Stimulated activated CD4-positive, alpha-beta T cell treated with anti-CD3 and anti-CD28 coated beads, TNF-alpha, amount 100 ng/mL, for 1 hour (primary cell): Measurements from ENCODE around the gene MAGI1.

Experiments used
- DNase-seq, 3 donors: peaks; one replicate each; pipeline ENCODE4 v3.0.0-alpha.2; 2020; ENCODE audit warnings: low read depth in 3 of 3, low spot score in 1 of 3

MAGI1 gene

DNA sequence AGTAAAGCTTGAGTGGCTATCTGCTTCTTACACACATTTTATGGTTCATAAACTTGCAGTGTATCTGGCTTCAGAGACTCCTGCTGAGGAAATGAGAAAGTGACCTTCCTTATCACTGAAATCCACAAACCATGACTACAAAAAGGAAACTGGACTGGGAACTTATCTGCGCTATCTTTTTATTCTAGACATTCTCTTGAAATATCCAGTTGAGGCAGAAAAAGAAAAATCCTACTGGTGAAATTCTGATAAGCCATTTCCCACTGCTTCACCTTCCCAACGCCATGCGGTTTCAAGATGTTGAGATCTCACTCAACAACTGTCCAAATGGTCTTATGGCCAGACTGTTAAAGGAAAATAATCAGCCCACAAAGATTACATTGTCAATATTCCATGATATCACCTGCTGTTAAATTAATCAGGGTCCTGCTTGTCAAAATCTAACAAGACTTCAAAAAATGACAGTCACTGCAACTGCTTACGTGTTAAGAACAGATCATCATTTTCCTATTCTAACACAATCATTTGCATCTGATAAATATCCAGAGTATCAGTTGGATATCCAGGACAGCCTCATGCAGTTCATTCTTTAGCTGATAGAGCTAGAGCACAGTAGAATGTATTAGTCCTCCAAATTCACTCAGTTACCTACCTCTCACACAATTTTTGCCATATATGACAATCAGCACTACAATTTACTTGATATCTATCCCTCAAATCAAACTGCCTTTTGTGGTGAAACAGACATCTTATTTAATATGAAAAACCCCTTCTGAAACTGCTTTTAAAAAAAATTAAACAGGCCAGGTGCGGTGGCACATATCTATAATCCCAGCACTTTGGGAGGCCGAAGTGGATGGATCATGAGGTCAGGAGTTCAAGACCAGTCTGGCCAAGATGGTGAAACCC lies 538.1 kb downstream of the MAGI1 start:
- DNase-seq = no peak

DNA sequence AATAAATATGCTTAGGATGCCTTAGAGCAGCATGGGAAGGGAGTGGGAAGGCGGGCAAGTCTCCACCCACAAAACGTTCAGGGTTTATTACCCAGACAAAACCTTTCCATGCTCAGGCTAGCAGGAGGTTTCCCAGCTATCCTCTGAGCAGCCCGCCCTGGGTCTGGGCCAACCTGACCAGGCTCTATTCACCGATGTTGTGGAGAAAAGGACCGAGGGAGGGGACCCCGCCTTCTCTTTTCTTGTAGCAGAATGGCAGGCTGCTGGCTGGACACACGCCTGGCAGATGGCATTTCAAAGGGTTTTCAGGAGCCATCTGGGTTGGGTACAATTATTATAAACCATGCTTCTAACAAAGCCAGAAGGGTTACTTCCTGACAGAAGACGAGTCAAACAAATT lies 540.9 kb downstream of the MAGI1 start:
- DNase-seq = no peak

DNA sequence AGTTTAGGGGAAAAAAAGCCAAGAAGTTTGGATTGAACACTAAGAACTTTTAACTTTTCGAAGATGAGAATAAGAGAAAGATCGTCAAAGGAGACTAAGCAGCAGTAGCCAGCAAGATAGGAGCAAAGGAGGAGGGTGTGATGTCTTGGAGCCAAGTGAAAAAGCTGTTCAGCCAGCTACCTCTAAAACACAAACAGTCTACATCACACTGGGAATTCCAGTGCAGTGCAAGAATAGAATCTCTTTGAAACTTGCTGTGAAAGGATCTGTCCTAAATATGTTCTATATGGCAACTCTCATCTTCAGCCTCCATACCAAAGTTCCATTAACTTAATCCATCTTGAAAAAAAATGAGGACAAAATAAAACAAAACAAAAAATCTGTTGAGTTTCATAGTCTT lies 541.5 kb downstream of the MAGI1 start:
- no peak for DNase-seq

DNA sequence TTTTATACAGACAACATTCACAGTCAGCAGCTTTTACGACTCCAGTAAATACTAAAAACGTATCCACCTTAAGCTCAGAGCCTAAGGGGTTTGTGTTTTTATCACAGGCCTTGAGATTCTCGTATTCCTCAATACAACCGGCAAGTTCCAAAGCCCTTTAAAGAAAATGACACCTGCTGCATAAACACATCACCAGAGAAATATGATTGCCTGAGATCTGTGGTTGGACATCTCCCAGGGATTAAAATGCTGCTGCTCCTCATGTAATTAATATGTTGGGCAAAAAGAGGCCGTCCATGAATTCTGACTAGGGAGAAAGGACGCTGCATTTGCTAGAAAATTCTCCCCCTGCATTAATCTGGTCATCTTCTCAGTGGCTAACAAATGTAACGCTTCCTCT lies 544.8 kb downstream of the MAGI1 start:
- no peak for DNase-seq

DNA sequence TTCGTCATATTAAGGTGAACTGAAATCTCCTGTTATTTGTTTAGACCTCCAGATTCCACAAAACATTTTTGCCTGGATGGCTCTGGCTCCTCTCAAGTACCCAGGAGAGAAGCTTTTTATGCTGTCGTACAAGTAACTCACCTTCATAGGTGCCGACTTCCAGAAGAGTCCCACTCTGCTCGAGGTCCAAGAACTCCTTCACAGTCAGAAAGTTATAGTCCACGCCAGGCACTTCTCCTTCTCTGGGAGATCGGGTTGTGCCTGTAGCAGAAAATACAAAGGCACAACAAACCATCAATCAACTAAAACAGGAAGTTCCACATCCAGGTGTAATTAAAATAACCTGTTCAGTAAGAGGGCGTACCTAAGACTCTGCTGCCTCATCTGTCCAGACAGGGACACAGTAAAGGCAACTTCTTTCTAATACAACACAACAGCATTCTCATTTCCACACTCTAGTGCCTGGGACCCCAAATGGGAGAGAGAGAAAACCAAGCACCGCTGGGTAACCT lies 545.3 kb downstream of the MAGI1 start:
- DNase-seq = no peak

DNA sequence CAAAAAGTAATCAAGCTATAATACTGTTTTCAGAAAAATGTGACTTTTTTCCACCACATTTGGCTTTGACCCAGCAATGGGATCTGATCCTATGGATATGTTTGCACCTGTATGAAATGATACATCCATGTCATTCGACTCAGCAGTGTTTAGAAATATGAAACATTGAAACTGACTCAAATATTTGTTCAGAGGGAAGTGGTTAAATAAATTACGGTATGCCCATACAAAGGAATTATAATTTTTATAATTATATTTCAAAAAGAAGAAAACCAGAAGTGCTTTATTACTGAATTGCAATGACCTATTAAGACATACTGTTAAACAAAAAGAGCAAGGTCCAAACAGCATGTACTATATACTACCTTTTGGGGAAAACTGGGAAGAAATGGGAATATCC lies 546.5 kb downstream of the MAGI1 start:
- DNase-seq = no peak

DNA sequence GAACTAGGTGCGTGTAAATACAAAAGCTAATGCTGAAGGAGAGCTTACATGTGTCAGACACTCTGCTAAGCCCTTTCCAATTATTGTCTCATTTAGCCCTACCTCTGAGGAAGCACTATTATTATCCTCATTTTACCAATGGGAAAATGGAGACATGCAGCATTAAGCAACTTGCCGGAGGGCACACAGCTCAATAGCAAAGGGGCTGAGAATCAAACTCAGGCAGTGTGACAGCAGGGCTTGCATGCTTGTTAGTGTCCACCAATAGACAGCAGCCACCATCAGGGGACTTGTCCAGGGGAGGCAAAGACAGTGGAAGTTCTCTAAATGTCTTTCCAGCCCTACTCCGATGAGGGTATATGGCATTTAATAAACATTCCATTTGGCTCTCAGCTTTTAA lies 548.6 kb downstream of the MAGI1 start:
- DNase-seq = no peak

DNA sequence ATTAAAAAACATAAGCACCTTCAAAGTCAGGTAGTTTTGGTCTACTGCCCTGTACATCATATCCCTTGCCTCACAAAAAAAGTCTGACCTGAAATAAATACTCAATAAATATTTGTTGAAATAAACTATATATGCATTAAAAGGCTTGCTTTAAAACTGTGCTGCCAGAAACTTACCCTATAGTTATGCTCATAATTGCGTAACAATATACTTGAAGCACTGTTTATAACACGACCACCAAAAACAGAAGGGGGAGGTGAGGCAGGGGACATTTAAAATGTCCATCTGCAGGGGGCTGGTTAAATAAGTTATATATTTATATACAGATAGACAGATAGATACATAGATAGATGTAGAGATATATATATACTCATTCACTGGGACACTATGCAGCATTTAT lies 549.5 kb downstream of the MAGI1 start:
- DNase-seq = no peak

DNA sequence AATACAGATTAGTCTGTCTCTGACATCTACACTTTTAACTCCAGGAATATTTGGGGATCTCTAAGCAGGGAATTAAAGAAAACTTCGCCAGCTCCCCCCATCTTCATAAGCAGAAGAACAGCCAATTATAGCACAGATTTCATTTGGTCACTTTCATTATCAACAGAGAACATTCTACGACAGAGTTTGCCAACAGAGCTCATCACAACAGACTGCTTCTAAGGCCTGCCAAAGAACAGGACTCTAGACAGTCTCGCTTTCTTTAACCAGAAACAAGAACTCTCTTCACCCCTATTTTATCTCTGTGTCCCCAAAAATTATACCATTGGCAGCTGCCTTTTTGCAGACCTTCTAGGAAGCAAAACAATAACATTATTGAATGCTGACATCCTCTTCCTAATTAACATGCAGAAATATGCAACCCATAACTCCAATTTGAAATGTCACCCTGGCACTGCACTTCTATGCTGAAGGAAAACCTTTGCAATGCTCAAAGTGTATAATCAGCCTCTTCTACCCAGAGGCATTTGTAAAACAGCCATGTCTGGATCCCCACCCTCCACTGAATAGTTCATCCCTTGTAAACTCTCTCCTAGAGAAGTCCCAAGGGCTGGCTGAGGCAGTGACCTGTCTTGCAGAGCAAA lies 552.8 kb downstream of the MAGI1 start:
- DNase-seq = no peak

DNA sequence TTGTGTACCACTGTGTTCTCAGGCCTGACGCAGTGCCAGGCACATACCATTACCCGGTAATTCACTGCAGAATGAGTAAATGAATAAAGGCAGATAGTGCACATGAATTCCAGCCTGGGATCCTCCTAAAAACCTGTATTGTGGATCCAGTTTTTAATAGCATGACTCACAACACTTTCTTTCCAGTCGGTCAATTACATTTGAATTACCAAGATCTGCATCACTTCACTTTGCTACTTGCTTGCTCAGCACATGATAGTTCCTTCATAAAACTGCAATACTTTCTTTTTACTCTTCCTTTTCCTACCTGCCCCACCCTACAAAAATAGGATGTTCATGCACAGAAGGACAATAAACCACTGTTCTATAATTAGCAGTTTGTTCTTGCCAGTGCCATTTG lies 553.8 kb downstream of the MAGI1 start:
- DNase-seq = no peak

DNA sequence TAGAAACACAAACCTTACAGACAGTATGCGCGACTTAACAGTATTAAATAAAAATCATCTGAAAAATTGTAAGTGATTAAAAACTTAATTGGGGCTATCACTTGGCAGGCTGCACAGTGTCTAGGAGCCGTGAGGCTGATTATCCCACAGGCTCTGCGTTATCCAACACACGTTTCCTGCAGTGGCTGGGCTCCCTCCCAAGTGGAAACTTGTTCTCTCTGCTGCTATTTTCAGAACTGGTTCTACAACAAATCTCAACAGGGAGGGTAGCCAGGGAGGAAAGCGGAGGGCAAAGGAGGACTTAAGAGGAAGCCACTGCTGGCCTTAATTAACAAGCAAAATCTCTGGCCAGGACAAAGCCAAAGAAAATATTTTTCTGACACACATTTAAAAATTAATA lies 555.2 kb downstream of the MAGI1 start:
- no peak for DNase-seq

DNA sequence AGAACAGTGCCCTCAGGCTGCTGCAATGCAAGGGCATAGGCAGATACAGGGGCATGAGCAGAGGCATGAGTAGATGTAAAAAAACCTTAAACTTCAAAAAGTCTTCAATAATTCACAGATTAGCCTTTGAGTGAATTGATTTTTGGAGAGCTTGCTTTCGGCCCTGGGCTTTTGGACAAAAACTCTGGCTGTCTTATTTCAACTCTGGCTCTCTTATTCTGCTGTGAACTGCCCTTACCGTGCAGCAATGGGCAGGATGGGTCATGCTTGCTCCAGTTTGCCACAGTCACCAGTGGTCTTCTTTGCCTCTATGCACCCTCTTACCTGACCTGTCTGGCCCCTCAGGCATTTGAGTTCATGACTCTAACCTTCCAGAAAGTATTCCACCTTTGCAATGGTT lies 555.7 kb downstream of the MAGI1 start:
- DNase-seq = no peak

DNA sequence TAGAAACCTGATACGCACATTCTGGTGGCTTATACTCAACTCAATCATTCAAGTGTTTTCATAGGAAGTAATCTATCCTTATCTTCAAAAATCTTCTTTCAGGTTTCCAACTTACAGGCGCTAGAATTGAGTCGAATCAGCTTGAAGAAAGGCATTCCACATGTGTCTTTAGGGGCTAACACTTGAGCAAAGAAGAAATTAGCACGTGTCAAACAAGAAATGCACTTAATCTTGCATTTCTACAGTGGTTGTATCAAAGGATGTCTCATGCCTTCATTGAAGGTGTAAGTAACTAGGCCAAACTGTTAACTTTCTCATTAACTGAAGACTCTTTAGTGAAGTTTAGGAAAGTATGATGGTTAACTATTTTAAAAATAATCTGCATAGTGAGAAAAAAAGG lies 557.6 kb downstream of the MAGI1 start:
- no peak for DNase-seq

DNA sequence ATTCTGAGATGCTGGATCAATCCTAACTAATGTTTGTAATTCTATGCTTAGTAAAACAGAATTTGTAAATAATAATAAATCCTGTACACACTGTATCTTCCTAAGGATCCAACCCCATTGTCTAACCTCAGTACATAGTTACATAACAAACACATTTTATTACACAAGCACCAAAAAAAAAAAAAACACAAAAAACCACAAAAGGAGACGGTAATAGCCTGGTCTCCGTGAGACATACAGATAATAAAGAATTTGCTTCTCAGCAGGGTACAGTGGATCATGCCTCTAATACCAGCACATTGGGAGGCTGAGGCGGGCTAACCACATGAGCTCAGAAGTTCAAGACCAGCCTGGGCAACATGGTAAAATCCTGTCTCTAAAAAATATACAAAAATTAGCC lies 558.7 kb downstream of the MAGI1 start:
- no peak for DNase-seq

DNA sequence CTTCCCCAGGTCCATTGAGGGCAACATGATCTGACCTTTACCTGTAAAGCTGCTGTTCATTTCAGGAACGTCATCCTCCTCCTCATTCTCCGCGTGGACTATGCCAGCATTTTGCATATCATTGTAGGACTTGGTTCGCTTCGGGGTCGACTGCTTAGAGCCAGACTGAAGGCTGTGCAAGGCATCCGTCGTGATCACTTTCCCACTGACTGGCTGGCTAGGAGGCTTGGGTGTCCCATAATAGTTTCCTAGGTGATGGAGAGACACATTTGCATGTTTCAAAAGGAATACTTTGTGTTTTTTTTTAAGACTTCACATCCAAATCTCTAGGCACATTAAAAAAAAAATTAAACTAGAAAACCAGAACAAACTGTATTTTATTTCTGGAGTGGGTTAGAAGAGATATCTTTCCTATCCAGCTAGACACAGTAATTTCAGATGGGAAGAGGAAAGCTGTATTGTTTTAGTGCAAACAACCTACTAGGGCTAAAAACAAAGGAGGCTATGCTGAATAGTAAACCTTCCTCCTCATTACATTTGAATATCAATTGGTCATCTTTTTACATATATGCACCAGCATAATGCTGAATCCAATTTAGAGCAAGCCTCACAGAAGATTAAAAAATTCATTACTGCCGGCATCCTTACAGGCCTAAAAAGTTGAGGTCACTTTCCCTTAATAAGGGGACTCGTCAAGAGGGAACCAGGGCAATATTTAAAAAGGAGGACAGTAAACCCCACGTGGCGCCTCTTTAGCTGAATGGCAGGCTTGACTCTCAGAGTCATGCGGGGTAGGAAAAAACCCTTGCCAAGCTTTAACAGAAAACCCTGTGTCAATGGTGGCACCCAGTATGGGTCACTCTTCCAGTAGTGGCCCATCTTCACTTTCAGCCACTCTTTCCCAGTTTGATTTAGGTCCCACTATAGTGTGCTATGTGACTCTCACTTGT lies 559.9 kb downstream of the MAGI1 start:
- no peak for DNase-seq

DNA sequence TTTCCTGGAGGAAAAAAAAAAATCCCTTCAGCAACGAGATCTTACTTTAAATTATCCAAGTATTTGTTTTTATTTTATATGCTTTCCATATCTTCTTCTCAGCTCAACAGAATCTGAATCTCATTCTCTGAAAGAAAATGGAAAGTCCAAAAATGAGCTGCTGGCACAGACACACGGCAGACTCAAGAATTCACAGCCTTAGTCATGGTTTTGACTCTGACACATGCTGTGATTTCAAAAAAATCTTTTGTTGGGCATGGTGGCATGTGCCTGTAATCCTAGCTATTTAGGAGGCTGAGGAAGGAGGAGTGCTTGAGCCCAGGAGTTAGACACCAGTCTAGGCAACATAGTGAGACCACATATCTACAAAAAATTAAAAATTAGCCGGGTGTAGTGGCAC lies 565.0 kb downstream of the MAGI1 start:
- DNase-seq = no peak

DNA sequence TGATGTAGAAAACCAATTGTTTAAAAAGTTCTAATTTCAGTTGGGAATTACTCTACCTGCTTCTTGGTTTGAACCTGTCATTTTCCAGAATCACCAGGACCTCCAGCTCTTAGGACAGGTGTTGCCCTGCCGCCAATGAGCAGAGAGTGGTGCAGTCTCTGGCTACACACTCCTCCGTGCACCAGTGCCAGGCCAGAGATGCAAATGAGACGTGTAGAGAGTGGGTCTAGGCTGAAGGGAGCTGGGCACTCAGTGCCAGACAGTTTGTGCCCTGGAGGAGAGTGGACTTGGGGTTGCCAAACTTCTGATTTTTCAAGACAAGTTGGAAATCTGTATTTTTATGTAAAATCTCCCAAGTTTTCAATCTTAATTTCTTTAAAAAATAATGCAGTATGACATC lies 566.2 kb downstream of the MAGI1 start:
- no peak for DNase-seq

DNA sequence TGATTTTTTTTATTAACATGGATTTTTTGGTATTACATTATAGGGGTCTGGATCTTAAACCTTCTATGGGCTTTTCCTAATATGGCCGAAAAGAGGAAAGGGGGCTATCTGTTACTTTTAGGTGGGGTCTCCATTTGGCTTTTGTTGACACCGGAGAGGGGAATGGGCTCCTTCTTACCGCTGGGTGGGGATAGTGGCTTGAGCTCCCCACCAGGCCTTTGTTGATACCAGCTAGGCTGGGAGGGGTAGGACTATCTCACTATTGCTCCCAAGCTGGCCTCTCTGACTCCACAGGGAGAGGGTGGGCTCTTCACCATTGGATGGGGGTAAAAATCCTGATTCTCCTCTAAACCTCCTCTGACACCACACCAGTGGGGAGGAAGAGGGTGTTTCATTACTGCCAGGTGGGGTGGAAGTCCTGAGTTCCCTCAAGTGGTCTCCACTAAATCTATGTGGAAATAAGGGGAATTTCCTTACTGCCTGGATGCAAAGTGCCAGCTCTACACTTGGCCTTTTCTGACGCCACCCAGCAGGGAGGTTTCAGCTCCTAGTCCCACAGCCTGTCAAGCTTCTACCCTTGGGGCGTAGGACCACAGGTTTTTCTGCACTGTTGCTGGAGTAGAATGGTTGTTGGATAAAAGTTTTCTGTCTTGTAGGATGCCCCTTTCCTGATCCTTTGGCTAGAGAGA lies 572.3 kb downstream of the MAGI1 start:
- no peak for DNase-seq

DNA sequence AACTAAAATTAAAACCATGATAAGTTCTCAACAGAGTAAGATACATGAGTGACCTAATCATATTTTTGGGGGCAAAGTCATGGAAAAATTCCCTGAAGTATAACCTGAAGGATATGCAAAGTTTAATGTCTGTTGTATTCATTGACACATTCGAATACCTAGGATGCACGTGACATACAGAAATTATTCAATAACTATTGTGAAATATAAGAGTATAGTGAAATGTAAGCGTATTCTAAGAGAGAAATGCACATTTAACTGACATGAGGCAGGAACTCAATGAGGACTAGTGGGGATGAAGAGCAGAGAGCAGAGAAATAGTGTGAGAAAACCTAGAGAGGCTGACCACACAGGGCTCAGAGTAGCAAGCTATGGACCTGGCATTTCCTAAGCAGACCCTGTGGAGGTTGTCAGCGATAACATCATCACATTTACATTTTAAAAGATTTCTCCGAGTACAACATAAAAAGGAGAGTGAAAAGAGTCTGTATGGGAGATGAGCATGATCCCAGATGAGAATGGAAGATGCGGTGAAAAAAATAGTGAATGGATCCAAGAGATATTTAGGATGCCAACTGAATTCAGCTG lies 588.8 kb downstream of the MAGI1 start:
- no peak for DNase-seq

DNA sequence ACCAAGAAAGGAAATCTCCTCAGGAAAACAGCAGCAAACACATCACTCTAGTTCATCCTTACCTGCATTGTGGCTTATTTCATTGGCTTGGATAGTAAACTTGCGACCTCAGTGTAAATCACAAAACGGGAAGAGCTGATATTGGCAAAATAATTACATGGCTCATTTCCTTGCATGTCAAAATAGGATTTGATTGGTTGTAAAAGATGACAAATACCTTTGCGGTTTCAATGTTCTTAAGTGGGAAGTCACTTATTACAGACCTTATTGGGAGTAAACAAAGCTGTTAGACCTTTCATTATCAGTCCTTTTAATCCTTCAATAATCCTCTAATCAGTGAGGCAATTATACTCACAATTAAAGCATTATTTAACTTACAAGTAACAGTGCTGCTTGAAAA lies 590.6 kb downstream of the MAGI1 start:
- DNase-seq = no peak
